Measurements from ENCODE around the gene PTPRT. TPM values are rescaled to one million over a fixed set of nuclear protein-coding genes. Genes with fewer than 3 reads are reported as not detected.

PTPRT gene
- polyA plus RNA-seq (2011; rRNA removed) (not detected in 2 replicates), polyA minus RNA-seq (2011; rRNA and poly(A)+ RNA removed) (not detected in 2 replicates)

DNA sequence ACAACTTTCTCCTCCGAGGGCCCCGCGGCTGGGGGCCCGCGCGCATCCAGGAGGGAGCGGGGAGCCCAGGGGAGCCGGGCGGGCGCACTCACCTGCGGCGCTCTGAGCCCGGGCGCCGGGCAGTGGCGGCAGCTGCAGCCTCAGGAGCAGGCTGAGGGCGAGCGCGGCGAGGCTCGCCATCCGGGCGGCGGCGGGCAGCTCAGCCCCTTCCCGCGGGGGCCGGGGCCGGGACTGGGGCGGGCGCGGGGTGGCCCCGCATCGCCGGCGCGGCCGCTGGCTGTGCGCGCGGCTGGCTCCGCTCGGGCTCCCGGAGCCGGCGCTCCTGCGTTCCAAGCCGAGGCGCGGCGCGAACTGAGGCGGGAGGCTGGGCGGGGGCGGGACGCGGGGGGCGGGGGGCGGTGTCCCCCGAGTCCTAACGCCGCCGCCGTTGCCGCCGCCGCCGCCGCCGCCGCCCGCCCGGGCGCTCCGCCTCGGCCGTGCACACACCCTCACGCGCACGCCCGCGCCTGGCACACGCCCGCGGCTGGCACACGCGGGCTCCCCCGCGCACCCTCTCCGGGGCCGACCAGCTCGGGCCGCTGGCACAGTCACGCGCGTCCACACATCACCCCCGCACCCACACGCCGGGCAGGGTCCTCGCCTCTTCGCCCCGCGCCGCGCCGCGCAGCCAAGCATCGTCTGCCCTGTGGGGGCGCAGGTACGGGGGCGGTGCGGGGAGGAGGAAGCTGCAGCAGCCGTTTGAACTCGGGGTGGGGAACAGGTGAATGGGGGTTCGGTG lies at the start of gene PTPRT:
TSS of gene PTPRT (minus strand) at position 353 of the 778 bp plus-strand sequence. CDS start at position 180, 173 bp downstream.
- no peak for DNase-seq (ENCODE audit: low read depth)
- Histone ChIP-seq H3K27me3 (ENCODE audit: control insufficient read depth, insufficient read depth, low read length) (peaks cover 15% of the 10 kb centered on the region), H3K4me3 (ENCODE audit: low read depth, low read length) (no peak within 1 kb of the TSS), H3K36me3 (ENCODE audit: control insufficient read depth, insufficient read depth, low read length) (no peaks in the 10 kb centered on the region)
- CTCF ChIA-PET = interaction anchor here (2.1 kb wide), 1 partner anchor 220 kb away, joined by 16 read pairs; no protein-coding TSS in a partner anchor
- POLR2A ChIA-PET = no interaction called here
- TF ChIP-seq, protein P1, sequence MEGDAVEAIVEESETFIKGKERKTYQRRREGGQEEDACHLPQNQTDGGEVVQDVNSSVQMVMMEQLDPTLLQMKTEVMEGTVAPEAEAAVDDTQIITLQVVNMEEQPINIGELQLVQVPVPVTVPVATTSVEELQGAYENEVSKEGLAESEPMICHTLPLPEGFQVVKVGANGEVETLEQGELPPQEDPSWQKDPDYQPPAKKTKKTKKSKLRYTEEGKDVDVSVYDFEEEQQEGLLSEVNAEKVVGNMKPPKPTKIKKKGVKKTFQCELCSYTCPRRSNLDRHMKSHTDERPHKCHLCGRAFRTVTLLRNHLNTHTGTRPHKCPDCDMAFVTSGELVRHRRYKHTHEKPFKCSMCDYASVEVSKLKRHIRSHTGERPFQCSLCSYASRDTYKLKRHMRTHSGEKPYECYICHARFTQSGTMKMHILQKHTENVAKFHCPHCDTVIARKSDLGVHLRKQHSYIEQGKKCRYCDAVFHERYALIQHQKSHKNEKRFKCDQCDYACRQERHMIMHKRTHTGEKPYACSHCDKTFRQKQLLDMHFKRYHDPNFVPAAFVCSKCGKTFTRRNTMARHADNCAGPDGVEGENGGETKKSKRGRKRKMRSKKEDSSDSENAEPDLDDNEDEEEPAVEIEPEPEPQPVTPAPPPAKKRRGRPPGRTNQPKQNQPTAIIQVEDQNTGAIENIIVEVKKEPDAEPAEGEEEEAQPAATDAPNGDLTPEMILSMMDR (IDR thresholded peaks at IDR 0.05; ENCODE audit: insufficient read depth, low read depth, low read length) = no peak

- TF ChIP-seq, protein P1 (IDR thresholded peaks at IDR 0.05; ENCODE audit: insufficient read depth, low read depth, low read length) = no peak
- Histone ChIP-seq H3K27me3 (ENCODE audit: control insufficient read depth, insufficient read depth, low read length) (no peaks in the 10 kb centered on the region), H3K4me3 (ENCODE audit: low read depth, low read length) (no peak overlapping the region), H3K36me3 (ENCODE audit: control insufficient read depth, insufficient read depth, low read length) (no peaks in the 10 kb centered on the region)
- CTCF ChIA-PET = no interaction called here
- no peak for DNase-seq (ENCODE audit: low read depth)
- POLR2A ChIA-PET = no interaction called here
These were observed 49.1 kb upstream of the PTPRT start for GRCh38 chr20:43238833-43239232.

GRCh38 chr20:43238266-43238665 lies 48.6 kb upstream of the PTPRT start:
- TF ChIP-seq, protein P1 (IDR thresholded peaks at IDR 0.05; ENCODE audit: insufficient read depth, low read depth, low read length) = no peak
- no peak for DNase-seq (ENCODE audit: low read depth)
- Histone ChIP-seq H3K4me3 (ENCODE audit: low read depth, low read length) (no peak overlapping the region), H3K27me3 (ENCODE audit: control insufficient read depth, insufficient read depth, low read length) (no peaks in the 10 kb centered on the region), H3K36me3 (ENCODE audit: control insufficient read depth, insufficient read depth, low read length) (no peaks in the 10 kb centered on the region)
- POLR2A ChIA-PET = no interaction called here
- CTCF ChIA-PET = no interaction called here

DNA sequence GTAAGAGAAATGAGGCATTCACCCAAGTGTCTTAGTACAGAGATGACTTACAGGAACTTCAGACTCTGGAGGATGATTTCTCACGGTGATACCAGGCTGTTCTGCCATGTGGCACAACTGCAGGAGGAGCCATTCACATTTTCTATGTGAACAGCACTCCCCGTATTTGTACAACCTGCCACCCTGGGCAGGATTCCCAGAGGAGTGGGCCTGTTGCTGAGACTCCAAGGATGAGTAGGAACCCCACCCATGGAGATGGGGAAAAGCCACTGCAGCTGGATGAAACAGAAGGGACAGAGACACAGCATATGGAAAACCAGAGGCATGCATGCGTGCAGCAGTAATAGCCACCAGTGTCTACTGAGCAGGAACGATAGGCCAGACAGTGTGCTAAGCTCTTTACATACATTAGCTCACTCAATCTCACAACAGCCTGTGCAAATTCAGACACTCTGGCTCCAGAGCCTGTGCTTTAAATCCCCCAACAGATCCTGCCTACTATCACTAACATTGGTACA lies 48.0 kb upstream of the PTPRT start:
- no peaks in the 10 kb centered on the region for H3K27me3 ChIP-seq (ENCODE audit: control insufficient read depth, insufficient read depth, low read length)
- POLR2A ChIA-PET = no interaction called here
- H3K36me3 ChIP-seq (ENCODE audit: control insufficient read depth, insufficient read depth, low read length) = no peaks in the 10 kb centered on the region
- TF ChIP-seq, protein P1 (IDR thresholded peaks at IDR 0.05; ENCODE audit: insufficient read depth, low read depth, low read length) = no peak
- CTCF ChIA-PET = no interaction called here
- H3K4me3 ChIP-seq (ENCODE audit: low read depth, low read length) = no peak overlapping the region
- DNase-seq (ENCODE audit: low read depth) = no peak

- ChIA-PET POLR2A (no interaction called here), CTCF (no interaction called here)
- TF ChIP-seq, protein P1 (IDR thresholded peaks at IDR 0.05; ENCODE audit: insufficient read depth, low read depth, low read length) = no peak
- H3K36me3 ChIP-seq (ENCODE audit: control insufficient read depth, insufficient read depth, low read length) = no peaks in the 10 kb centered on the region
- DNase-seq (ENCODE audit: low read depth) = no peak
- no peaks in the 10 kb centered on the region for H3K27me3 ChIP-seq (ENCODE audit: control insufficient read depth, insufficient read depth, low read length)
- H3K4me3 ChIP-seq (ENCODE audit: low read depth, low read length) = no peak overlapping the region
These were observed 46.3 kb upstream of the PTPRT start for GRCh38 chr20:43235998-43236397.

Data from BJ (cell line).